HG03378 (cell line): ENCODE results near the gene USP3.
"Not testable (repeated sequence)": the region's sequence is repeated elsewhere in the genome, so short reads cannot be mapped to it uniquely, and the experiment has no call there.

Experiments used
- ATAC-seq: cut with Tn5 transposase; IDR thresholded peaks from one replicate; pipeline ENCODE4 v1.9.1; 2021; ENCODE audit warnings: mild to moderate bottlenecking, moderate library complexity; ENCODE audit not compliant: unreplicated experiment

The USP3 gene

DNA sequence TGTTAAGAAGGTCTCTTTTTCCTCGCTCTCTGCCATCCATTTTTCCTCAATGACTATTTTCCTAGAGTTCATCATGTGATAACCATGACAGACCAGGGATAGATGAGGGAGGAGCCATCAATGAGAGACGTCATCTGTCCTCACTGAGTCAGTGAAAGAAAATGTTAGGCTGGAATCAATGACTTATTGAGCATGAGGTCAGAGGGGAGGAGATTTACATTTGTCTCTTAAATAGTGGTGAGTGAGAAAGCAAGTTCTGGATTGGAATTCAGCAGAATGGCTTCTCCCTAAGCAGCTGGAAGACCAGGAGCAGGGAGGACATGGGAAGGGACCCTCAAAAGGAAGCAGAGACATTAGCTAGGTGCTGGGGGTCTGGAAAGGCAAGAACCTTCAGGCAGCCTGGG, 28.2 kb upstream of the USP3 start:
- ATAC-seq = no peak

- ATAC-seq = no peak
These were observed 26.1 kb upstream of the USP3 start for GRCh38 chr15:63478243-63478642.

DNA sequence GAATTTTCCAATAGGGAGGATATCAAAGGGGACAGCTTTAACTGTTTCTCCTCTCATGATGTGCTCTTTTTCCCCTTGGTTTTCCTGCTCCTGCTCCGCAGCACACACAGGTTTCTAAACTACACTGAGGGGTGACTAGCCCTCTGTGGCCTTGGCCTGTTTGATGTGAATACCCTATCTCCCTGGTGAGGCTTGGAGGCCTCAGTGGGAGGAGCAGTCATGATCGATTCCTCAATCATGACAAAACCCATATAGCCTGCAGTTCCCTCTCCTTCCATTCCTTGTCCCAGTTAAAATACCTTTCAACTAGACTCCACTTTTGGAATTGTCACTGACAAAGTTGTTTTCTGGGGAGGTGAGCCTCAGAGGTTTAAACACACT, 24.0 kb upstream of the USP3 start:
- no peak for ATAC-seq

DNA sequence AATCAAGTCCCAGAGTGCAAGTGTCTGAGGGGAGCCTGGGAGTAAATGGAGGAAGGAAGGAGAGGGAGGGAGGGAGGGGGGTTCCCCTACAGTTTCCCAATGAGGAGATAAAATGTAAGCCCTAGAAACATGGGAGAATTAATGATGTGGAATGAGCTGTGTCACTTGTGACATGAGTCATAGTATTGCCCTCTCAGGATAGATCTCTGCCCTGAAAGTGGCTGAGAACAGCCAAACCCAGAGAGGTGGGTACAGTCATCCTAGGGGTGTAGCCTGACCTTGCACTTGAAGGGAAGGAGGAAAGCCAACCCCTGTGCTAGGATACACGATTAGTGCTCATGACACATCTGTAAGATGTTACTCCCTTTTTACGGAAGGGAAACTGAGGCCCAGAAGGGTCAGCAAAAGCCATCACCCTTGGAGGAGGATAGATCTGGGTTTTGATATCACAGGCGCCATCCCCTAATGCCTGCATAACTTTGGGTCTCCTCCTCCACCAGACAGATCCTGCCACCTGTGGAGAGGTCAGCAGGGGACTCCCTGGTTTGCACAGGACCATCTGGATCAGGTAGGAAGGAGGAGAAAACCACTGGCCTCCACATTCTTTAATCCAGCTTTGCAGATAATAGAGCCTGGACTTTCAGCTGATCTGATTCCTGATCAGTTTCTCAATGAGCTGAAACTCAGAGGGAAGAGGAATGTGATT, 23.1 kb upstream of the USP3 start:
- ATAC-seq = no peak

- no peak for ATAC-seq
These were observed 21.5 kb upstream of the USP3 start for GRCh38 chr15:63482874-63483323.

GRCh38 chr15:63483521-63484371, 20.6 kb upstream of the USP3 start:
- no peak for ATAC-seq

- no peak for ATAC-seq
These were observed 19.8 kb upstream of the USP3 start for GRCh38 chr15:63484433-63485186.

- ATAC-seq = no peak
These were observed 17.2 kb upstream of the USP3 start for GRCh38 chr15:63487076-63487757.

DNA sequence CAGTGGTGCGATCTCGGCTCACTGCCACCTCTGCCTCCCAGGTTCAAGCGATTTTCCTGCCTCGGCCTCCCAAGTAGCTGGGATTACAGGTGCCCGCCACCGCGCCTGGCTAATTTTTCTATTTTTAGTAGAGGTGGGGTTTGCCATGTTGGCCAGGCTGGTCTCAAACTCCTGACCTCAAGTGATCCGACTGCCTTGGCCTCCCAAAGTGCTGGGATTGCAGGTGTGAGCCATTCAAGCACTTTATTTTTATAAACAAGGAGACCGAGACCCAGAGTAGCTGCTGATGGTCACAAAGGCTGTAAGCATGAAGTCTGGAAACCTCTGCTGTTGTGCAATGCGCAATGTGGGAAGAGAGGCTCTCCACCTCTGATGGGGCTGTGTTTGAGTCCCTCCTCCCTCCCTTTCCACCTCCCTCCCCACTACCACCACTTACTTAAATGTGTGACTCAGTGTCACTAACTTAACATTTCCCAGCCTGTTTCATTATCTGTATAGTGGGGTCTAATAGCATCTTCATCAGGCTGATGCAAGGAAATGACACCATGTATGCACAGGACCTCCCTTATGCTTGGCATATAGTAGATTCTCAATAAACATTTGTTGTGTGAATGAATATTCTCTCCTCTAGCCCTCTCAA, 16.5 kb upstream of the USP3 start:
- not testable (repeated sequence) for ATAC-seq

DNA sequence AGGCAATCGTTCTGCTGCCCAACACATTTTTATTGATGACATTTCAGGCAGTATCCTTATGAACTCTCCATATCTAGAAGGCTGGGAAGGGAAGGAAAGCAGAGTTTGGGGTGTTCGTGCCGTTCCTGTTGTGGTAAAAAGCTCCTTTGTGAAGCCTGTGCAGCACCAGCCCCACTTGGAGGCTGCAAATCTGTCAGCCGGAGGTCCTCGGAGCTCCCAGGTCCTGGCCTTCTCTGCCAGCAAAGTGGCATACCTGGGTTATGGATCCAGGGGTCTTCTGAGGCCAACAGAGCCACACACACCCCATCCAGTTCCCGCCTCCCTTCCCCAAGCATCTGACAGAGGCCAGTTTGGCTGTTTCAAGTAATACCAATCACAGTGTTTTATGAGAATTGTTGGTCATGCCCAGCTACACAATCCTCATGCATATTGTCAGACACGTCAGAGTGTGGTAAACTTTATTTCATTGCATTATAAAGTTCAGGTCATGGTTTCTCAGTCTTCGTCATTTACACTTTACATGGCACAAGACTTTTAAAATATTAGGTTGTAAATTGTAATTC, 15.9 kb upstream of the USP3 start:
- ATAC-seq = no peak

GRCh38 chr15:63489352-63489751, 15.0 kb upstream of the USP3 start:
- ATAC-seq = no peak

GRCh38 chr15:63490345-63491034, 13.9 kb upstream of the USP3 start:
- no peak for ATAC-seq

DNA sequence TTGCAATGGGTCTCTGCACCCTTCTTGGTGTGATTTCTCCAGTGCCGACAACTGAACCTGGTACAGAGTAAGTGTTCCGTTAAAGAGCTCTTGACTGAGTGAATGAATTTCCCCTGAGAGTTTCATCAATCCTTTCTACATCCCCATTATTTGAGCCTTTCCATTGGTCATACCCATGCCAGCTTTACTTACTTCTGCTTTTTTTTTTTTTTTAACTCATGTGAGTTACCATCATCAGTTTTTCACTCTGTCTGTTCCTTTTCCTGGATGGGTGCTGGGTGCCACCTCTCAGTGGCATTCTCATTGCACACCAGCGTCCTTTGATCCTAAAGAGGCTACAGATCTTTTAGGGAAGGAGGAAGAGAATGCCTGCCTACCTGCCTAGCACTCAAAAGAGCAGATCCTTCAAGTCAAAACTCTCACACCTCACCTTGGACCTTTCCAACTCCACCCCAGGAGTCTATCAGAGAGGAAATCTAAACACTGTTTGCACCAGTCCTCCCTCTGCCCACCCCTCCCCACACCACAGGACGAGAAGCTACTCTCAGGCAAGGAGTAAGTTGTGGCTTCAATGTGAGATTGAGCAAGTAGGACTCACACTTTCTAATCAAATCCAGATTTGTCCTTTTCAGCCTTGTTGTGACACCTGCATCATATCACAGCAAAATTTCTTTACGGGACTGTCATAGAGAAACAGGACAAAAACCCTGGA, 13.1 kb upstream of the USP3 start:
- no peak for ATAC-seq

GRCh38 chr15:63491979-63492378, 12.4 kb upstream of the USP3 start:
- ATAC-seq = no peak

DNA sequence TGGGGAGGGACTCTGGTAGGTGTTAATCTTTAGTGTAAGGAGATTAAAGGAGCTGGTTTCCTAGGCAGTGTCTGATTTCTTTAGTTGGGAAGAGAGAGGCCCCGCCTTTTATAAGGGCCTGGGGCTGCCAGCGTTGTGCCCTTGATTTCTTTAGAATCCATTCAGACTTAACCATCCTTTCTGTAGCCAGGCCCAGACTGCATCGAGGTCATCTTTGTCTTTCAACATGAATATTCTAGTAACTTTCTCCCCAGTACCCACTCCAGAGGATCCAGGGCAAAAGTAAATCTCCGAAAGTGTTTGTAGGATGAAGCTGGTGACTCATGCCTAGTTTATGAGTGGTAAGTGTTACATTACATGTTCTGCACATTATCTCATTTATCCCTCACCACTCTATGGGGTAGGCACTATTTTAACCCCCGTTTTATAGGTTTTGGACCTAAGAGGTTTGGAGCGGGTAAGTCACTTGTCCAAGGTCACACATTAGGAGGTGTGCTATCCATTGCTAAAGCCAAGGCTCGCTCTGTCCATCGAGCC, 11.8 kb upstream of the USP3 start:
- ATAC-seq = no peak

GRCh38 chr15:63493436-63493835, 11.0 kb upstream of the USP3 start:
- no peak for ATAC-seq

GRCh38 chr15:63494408-63494807, 10.0 kb upstream of the USP3 start:
- ATAC-seq = no peak

GRCh38 chr15:63495343-63495742, 9.1 kb upstream of the USP3 start:
- ATAC-seq = no peak
